ENCODE data around the gene HS3ST4. TPM values are rescaled to one million over a fixed set of nuclear protein-coding genes. Genes with fewer than 3 reads are reported as not detected.

HS3ST4 gene
- total RNA-seq, 4 donors from 2014 or later = not detected

- no peak for DNase-seq (ENCODE audit: low spot score)
- TF ChIP-seq CTCF (IDR thresholded peaks at IDR 0.05) = no peak
- ATAC-seq (ENCODE audit: low FRiP score) = no peak
Observed at GRCh38 chr16:26155221-26155620, 463.5 kb downstream of the HS3ST4 start.

DNA sequence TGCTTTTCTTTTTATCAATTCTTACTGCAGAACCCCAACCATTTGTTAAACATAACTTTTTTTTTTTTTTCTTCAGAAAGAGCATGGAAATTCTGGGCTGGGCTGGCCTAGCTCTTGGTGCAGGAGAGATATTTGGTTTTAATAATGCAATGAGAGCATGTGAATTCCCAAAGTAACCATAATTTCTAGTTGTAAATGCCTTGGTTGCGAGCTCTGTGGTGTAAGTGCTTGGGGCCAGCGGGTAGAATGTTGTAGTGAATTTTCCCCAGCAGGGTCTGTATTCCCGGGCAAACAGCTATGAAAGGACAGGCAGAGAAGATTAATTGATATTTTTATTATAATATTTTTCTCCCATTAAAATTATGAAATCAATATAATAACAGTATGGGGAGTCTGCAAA is 465.6 kb downstream of the HS3ST4 start:
- ATAC-seq (ENCODE audit: low FRiP score) (no peak), DNase-seq (ENCODE audit: low spot score) (no peak)
- TF ChIP-seq CTCF (IDR thresholded peaks at IDR 0.05) = no peak

- no peak for DNase-seq (ENCODE audit: low spot score)
- TF ChIP-seq CTCF (IDR thresholded peaks at IDR 0.05) = no peak
- no peak for ATAC-seq (ENCODE audit: low FRiP score)
Observed at GRCh38 chr16:26158142-26158759, 466.5 kb downstream of the HS3ST4 start.

DNA sequence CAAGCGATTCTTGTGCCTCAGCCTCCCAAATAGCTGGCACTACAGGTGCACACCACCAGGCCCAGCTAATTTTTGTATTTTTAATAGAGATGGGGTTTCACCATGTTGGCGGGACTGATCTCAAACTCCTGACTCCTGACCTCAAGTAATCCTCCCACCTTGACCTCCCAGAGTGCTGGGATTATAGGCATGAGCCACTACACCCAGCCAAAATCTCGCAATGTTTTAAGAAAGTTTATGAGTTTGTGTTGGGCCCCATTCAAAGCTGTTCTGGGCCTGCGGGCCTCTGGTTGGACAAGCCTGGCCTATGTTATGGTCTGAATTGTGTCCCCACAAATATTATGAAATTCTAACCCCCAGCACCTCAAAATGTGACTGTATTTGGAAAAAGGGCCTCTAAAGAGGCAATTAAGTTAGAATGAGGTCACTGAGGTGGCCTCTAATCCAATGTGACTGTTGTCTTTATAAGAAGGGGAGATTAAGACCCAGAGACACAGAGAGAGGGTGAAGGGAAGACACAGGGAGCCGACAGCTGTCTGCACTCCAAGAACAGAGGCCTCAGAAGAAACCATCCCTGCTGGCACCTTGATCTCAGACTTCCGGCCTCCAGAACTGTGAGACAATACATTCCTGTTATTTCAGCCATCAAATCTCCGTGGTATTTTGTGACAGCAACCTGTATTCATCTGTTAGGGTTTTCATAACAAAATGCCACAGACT is 469.9 kb downstream of the HS3ST4 start:
- no peak for TF ChIP-seq CTCF (IDR thresholded peaks at IDR 0.05)
- DNase-seq (ENCODE audit: low spot score) (no peak), ATAC-seq (ENCODE audit: low FRiP score) (no peak)

- DNase-seq (ENCODE audit: low spot score) (no peak), ATAC-seq (ENCODE audit: low FRiP score) (no peak)
- TF ChIP-seq CTCF (IDR thresholded peaks at IDR 0.05) = no peak
Observed at GRCh38 chr16:26169473-26169872, 477.7 kb downstream of the HS3ST4 start.

DNA sequence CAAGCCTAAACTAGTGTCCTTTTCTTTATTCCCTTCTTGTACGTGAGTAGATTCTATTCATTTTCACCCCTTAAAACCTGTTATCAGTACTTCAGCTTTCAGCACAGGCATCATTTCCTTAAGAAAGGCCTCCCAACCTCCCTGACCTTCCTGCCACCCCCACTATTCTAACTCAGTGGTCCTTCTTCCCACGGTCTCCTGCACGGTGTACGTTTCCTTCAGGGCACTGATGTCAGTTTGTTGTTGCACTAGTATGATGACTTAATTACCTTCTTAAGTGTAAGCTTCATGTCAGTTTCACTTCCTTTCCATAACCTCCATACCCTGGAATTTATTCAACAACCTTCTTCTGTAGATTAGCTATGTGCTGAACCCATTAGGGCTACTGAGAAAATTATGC is 484.2 kb downstream of the HS3ST4 start:
- ATAC-seq (ENCODE audit: low FRiP score) (no peak), DNase-seq (ENCODE audit: low spot score) (no peak)
- TF ChIP-seq CTCF (IDR thresholded peaks at IDR 0.05) = no peak

- no peak for ATAC-seq (ENCODE audit: low FRiP score)
- no peak for DNase-seq (ENCODE audit: low spot score)
- TF ChIP-seq CTCF (IDR thresholded peaks at IDR 0.05) = no peak
Observed at GRCh38 chr16:26177438-26177837, 485.7 kb downstream of the HS3ST4 start.

Measured in omental fat pad (tissue), 4 donors.